Activated B cell treated with CpG ODN at 0.5 μM for 24 hours (primary cell): ENCODE results near the gene SPP1. TPM values are rescaled to one million over a fixed set of nuclear protein-coding genes. Genes with fewer than 3 reads are reported as not detected.

Source experiments
- ATAC-seq: fragments of 200-7000 bp; cut with Tn5 transposase; one replicate; pipeline ENCODE4 v1.10.0; 2021; ENCODE audit warnings: low read depth, mild to moderate bottlenecking, moderate library complexity
- CTCF ChIA-PET: fragments of 350-600 bp; sonication (Branson Sonifier 250); formaldehyde crosslinking; loops from one replicate; lab custom pipeline; 2021; ENCODE audit warnings: antibody characterized with exemption; lab: Charles Lee
- POLR2A ChIA-PET: fragments of 350-600 bp; sonication (Branson Sonifier 250); formaldehyde crosslinking; loops from one replicate; lab custom pipeline; 2021; ENCODE audit warnings: antibody characterized with exemption; lab: Charles Lee
- DNase-seq: peaks from one replicate; pipeline ENCODE4 v3.0.0; 2022
- H3K27ac Mint-ChIP-seq: one replicate; pipeline ENCODE4 v1.8.0; 2020; ENCODE audit warnings: mixed read lengths
- H3K27me3 Mint-ChIP-seq: one replicate; pipeline ENCODE4 v1.8.0; 2021; ENCODE audit warnings: mixed read lengths
- H3K36me3 Mint-ChIP-seq: one replicate; pipeline ENCODE4 v1.8.0; 2021; ENCODE audit warnings: low read depth, mixed read lengths
- H3K4me1 Mint-ChIP-seq: one replicate; pipeline ENCODE4 v1.8.0; 2021; ENCODE audit warnings: mixed read lengths
- H3K4me3 Mint-ChIP-seq: one replicate; pipeline ENCODE4 v1.8.0; 2020; ENCODE audit warnings: mild to moderate bottlenecking, mixed read lengths
- H3K9me3 Mint-ChIP-seq: one replicate; pipeline ENCODE4 v1.8.0; 2020; ENCODE audit warnings: mixed read lengths
- CTCF ChIP-seq: fragments of 200-600 bp; IDR thresholded peaks from one replicate; pipeline ENCODE4 v1.8.0; 2022; ENCODE audit warnings: antibody characterized with exemption, mild to moderate bottlenecking
- intact Hi-C: fragments of 100-400 bp; cut with micrococcal nuclease; formaldehyde crosslinking; loops from one replicate; pipeline ENCODE4 v1.15.1; 2024
- total RNA-seq: library from RNA; stranded (reverse); gene quantifications from 2 replicates; pipeline ENCODE4 v1.2.3, GENCODE V29; 2022

SPP1 gene
- total RNA-seq, 1 donor from 2014 or later, result not detected

GRCh38 chr4:88027611-88028608 is 52.4 kb downstream of the SPP1 start:
- intact Hi-C loops, result no loop called here
- TF ChIP-seq CTCF, result no peak
- no peak overlapping the region for H3K27ac Mint-ChIP-seq
- CTCF ChIA-PET, result interaction anchor here (1.3 kb wide), 1 partner anchor 184 kb away, joined by 3 read pairs; no protein-coding TSS in a partner anchor
- H3K4me3 Mint-ChIP-seq, result no peak overlapping the region
- peaks cover 12% of the 10 kb centered on the region for H3K9me3 Mint-ChIP-seq
- H3K36me3 Mint-ChIP-seq, result peaks cover 10% of the 10 kb centered on the region
- DNase-seq, result no peak
- ATAC-seq, result no peak
- H3K4me1 Mint-ChIP-seq, result no peaks in the 10 kb centered on the region
- POLR2A ChIA-PET, result no interaction called here
- no peaks in the 10 kb centered on the region for H3K27me3 Mint-ChIP-seq

DNA sequence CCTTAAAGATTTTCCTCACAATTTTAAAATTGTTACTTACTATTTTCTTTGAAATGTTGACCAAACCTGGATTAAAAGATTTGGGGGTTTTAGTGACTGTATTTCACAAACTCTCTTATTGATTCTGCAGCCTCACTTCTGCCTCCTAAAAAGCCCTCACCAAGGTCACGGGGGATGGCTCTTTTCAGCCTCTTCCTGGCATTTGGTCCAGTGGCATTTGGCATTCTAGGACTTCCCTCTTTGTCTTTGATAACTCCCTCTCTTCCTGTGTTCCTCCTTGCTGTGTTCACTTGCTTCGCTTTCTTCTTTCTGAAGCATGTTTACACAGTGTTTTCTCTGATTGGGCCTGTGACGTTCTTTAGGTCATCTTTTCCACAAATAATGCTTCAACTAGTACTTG is 53.4 kb downstream of the SPP1 start:
- TF ChIP-seq CTCF, result no peak
- no peaks in the 10 kb centered on the region for H3K27me3 Mint-ChIP-seq
- CTCF ChIA-PET, result interaction anchor here (1.3 kb wide), 1 partner anchor 183 kb away, joined by 3 read pairs; no protein-coding TSS in a partner anchor

DNA sequence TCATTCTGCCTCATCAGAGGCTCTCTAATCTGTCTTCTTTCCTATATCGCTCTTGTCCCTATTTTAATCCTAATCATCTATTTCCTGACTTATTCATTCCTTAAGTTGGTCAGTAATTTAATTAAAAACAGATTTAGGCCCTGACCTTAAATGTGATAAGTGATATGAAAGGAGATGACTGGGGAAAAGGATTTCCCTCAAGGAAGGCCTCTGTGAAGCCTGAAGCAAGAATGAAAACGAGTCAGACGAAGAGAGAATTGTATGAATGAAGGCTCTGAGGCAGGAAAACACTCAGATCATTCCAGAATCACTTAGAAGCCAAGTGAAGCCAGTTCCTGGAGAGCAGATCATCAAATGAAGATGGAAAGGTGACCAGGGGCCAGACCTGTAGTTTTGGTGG is 54.0 kb downstream of the SPP1 start:
- ATAC-seq (no peak), DNase-seq (no peak)
- Mint-ChIP-seq H3K9me3 (peaks cover 12% of the 10 kb centered on the region), H3K36me3 (peaks cover 10% of the 10 kb centered on the region), H3K4me1 (no peaks in the 10 kb centered on the region), H3K4me3 (no peak overlapping the region), H3K27ac (no peak overlapping the region), H3K27me3 (no peaks in the 10 kb centered on the region)
- intact Hi-C loops, result no loop called here
- ChIA-PET CTCF (interaction anchor here (4.4 kb wide), 1 partner anchor 182 kb away, joined by 64 read pairs; no protein-coding TSS in a partner anchor), POLR2A (no interaction called here)
- no peak for TF ChIP-seq CTCF

More for the DNA sequence above, 53.4 kb downstream of the SPP1 start:
- DNase-seq (no peak), ATAC-seq (no peak)
- Mint-ChIP-seq H3K4me1 (no peaks in the 10 kb centered on the region), H3K4me3 (no peak overlapping the region), H3K9me3 (peaks cover 12% of the 10 kb centered on the region), H3K27ac (no peak overlapping the region), H3K36me3 (peaks cover 10% of the 10 kb centered on the region)
- intact Hi-C loops, result no loop called here
- POLR2A ChIA-PET, result no interaction called here

DNA sequence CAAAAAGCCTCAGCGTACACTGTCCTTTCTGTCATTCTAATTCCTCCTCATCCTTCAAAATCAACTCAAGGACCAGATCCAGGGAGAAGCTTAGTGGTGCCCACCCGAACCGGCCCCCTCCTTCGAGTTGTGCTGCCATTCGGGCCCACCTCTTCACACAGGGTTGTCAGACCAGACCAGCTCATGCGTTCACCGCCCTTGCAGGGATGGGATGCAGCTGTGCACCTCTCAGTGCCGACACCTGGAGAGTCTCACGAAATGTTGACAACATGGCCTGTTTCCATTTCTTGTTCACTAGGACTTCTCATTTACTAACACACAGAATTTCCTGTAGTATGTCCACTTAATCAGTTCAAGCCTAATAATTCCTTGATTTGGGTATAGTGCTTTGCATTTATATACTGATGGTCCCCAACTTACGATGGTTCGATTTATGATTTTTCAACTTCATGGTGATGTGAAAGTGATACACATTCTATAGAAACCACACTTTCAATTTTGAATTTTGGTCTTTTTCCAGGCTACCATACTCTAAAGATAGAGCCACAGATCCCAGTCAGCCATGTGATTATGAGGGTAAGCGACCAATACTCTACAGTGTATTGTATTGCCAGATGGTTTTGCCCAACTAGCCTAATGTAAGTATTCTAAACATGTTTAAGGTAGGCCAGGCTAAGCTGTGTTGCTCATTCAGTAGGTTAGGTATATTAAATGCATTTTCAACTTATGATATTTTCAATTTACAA is 55.2 kb downstream of the SPP1 start:
- DNase-seq (no peak), ATAC-seq (no peak)
- Mint-ChIP-seq H3K27me3 (no peaks in the 10 kb centered on the region), H3K4me1 (no peaks in the 10 kb centered on the region), H3K27ac (no peak overlapping the region), H3K4me3 (no peak overlapping the region), H3K36me3 (peaks cover 8% of the 10 kb centered on the region), H3K9me3 (peaks cover 10% of the 10 kb centered on the region)
- no peak for TF ChIP-seq CTCF
- POLR2A ChIA-PET, result no interaction called here
- intact Hi-C loops, result no loop called here
- CTCF ChIA-PET, result interaction anchor here (1.6 to 4.4 kb wide), 2 partner anchors 180 to 186 kb away, joined by 4 to 64 read pairs; no protein-coding TSS in a partner anchor

Other genes with a start within 250 kb of the SPP1 start
- gene IBSP, start 176.2 kb upstream of the SPP1 start, total RNA-seq, result not detected in 2 replicates
- not detected in 2 replicates for gene MEPE, start 142.7 kb upstream of the SPP1 start, total RNA-seq
- gene PKD2, start 31.9 kb downstream of the SPP1 start, total RNA-seq, result 4.2 and 6.2 TPM in 2 replicates
- gene ABCG2, start 182.9 kb downstream of the SPP1 start, total RNA-seq, result 0.13 and 0.20 TPM in 2 replicates